IMR-90 (cell line): ENCODE data around the gene STAT5B. TPM values are rescaled to one million over a fixed set of nuclear protein-coding genes. Genes with fewer than 3 reads are reported as not detected.

Experiments used
- ATAC-seq: fragments of 200-7000 bp; cut with Tn5 transposase; 2 replicates; pipeline ENCODE4 v1.9.1; 2020; ENCODE audit warnings: low read depth, mild to moderate bottlenecking, moderate library complexity
- BruUV-seq: library from RNA; stranded (reverse); fragments of 400-500 nt; replicated peaks from 2 replicates; lab custom pipeline; 2021; lab: Mats Ljungman, UMichigan
- CTCF ChIA-PET: fragments of 300-600 bp; formaldehyde crosslinking; extraction: SDS; loops from one replicate; lab custom pipeline; 2021; ENCODE audit warnings: antibody characterized with exemption; lab: Yijun Ruan, JAX
- POLR2A ChIA-PET: fragments of 300-600 bp; sonication (Branson Sonifier 250); formaldehyde crosslinking; loops from one replicate; lab custom pipeline; 2022; ENCODE audit warnings: antibody characterized with exemption; ENCODE audit not compliant: unreplicated experiment; lab: Charles Lee
- DNase-seq: peaks from one replicate; pipeline ENCODE4 v3.0.0; 2013
- H2AFZ ChIP-seq: replicated peaks from 2 replicates; pipeline ENCODE3; 2013; ENCODE audit warnings: low read length, mild to moderate bottlenecking; ENCODE audit not compliant: poor library complexity
- H2AK5ac ChIP-seq: 2 replicates; pipeline ENCODE4 v1.6.1; 2013; ENCODE audit warnings: low read depth, low read length, inconsistent platforms
- H2AK9ac ChIP-seq: replicated peaks from 2 replicates; pipeline ENCODE3; 2013; ENCODE audit warnings: mild to moderate bottlenecking, low read depth, low read length, moderate library complexity; ENCODE audit not compliant: poor library complexity
- H2BK120ac ChIP-seq: 2 replicates; pipeline ENCODE4 v1.6.1; 2013; ENCODE audit warnings: low read depth, low read length, inconsistent platforms
- H2BK15ac ChIP-seq: 3 replicates; pipeline ENCODE4 v1.6.1; 2013; ENCODE audit warnings: low read depth, low read length, inconsistent platforms
- H2BK20ac ChIP-seq: 2 replicates; pipeline ENCODE4 v1.6.1; 2013; ENCODE audit warnings: low read depth, mild to moderate bottlenecking, inconsistent platforms, low read length, moderate library complexity
- H2BK5ac ChIP-seq: 2 replicates; pipeline ENCODE4 v1.6.1; 2013; ENCODE audit warnings: mild to moderate bottlenecking, low read depth, low read length, inconsistent platforms; ENCODE audit not compliant: poor library complexity, severe bottlenecking
- H3K14ac ChIP-seq: replicated peaks from 2 replicates; pipeline ENCODE4 v1.6.1; 2013; ENCODE audit warnings: low read depth, low read length, inconsistent platforms
- H3K18ac ChIP-seq: 2 replicates; pipeline ENCODE4 v1.6.1; 2013; ENCODE audit warnings: low read depth, low read length, control low read depth
- H3K23ac ChIP-seq: 2 replicates; pipeline ENCODE4 v1.6.1; 2013; ENCODE audit warnings: low read depth, low read length, inconsistent platforms
- H3K27ac ChIP-seq: 2 replicates; pipeline ENCODE4 v1.5.1; 2013; ENCODE audit warnings: mild to moderate bottlenecking, control low read depth, low read length; ENCODE audit not compliant: insufficient read depth
- H3K27me3 ChIP-seq: 2 replicates; pipeline ENCODE4 v1.6.1; 2013; ENCODE audit warnings: low read length; ENCODE audit not compliant: control insufficient read depth, insufficient read depth
- H3K36me3 ChIP-seq: 2 replicates; pipeline ENCODE4 v1.6.1; 2013; ENCODE audit warnings: low read length, mixed read lengths; ENCODE audit not compliant: control insufficient read depth, insufficient read depth
- H3K4ac ChIP-seq: 2 replicates; pipeline ENCODE4 v1.6.1; 2013; ENCODE audit warnings: low read depth, low read length, inconsistent platforms
- H3K4me1 ChIP-seq: 2 replicates; pipeline ENCODE4 v1.6.1; 2013; ENCODE audit warnings: low read length, mixed read lengths; ENCODE audit not compliant: control insufficient read depth, insufficient read depth
- H3K4me2 ChIP-seq: 2 replicates; pipeline ENCODE4 v1.6.1; 2013; ENCODE audit warnings: low read depth, mild to moderate bottlenecking, control low read depth, low read length, moderate library complexity
- H3K4me3 ChIP-seq: 2 replicates; pipeline ENCODE4 v1.5.1; 2013; ENCODE audit warnings: low read depth, mild to moderate bottlenecking, control low read depth, low read length, moderate library complexity; ENCODE audit not compliant: insufficient read depth
- H3K56ac ChIP-seq: 2 replicates; pipeline ENCODE4 v1.6.1; 2013; ENCODE audit warnings: low read length, inconsistent platforms; ENCODE audit not compliant: insufficient read depth; ENCODE audit errors: extremely low read depth
- H3K79me1 ChIP-seq, 2 experiments: 2 replicates each; pipeline ENCODE4 v1.6.1; 2013; ENCODE audit warnings: low read length in 2 of 2, inconsistent platforms in 1 of 2, low read depth in 1 of 2
- H3K9ac ChIP-seq: 2 replicates; pipeline ENCODE4 v1.6.1; 2013; ENCODE audit warnings: low read depth, low read length, control low read depth
- H3K9me1 ChIP-seq: 2 replicates; pipeline ENCODE4 v1.6.1; 2013; ENCODE audit warnings: low read length, inconsistent platforms; ENCODE audit not compliant: insufficient read depth
- H3K9me3 ChIP-seq: 2 replicates; pipeline ENCODE4 v1.6.1; 2013; ENCODE audit warnings: low read length; ENCODE audit not compliant: control insufficient read depth, insufficient read depth
- H4K20me1 ChIP-seq: 2 replicates; pipeline ENCODE4 v1.6.1; 2013; ENCODE audit warnings: low read length, inconsistent platforms; ENCODE audit not compliant: insufficient read depth
- H4K5ac ChIP-seq: 2 replicates; pipeline ENCODE4 v1.6.1; 2013; ENCODE audit warnings: mild to moderate bottlenecking, low read depth, low read length, control low read depth
- H4K8ac ChIP-seq, 2 experiments: 2 replicates each; pipeline ENCODE4 v1.6.1; 2013; ENCODE audit warnings: low read depth in 2 of 2, low read length in 2 of 2, control low read depth in 1 of 2, inconsistent platforms in 1 of 2
- H4K91ac ChIP-seq: 2 replicates; pipeline ENCODE4 v1.6.1; 2013; ENCODE audit warnings: low read depth, low read length, inconsistent platforms; ENCODE audit not compliant: insufficient read depth
- FOS ChIP-seq: fragments of 150-350 bp; IDR thresholded peaks from 2 replicates; pipeline ENCODE4 v1.6.1; 2016; ENCODE audit warnings: low read depth, low read length
- MXI1 ChIP-seq: IDR thresholded peaks from 2 replicates; pipeline ENCODE4 v1.6.1; 2012; ENCODE audit warnings: low read depth, mild to moderate bottlenecking, low read length, moderate library complexity, borderline replicate concordance
- POLR2A ChIP-seq: IDR thresholded peaks from 2 replicates; pipeline ENCODE4 v1.6.1; 2012; ENCODE audit warnings: mild to moderate bottlenecking, low read depth, low read length
- WGBS, 2 experiments: methylation state at CpG; one replicate each; pipeline versions ENCODE4 v1.1.5 to v1.1.7; 2013; ENCODE audit warnings: missing lambda C conversion rate in 2 of 2; ENCODE audit not compliant: insufficient read length in 1 of 2; ENCODE audit errors: extremely low coverage in 2 of 2; 5-methylcytosine and 5-hydroxymethylcytosine counted together
- dilution Hi-C: fragments of 300-500 bp; cut with HindIII; formaldehyde crosslinking; loops from one replicate; pipeline ENCODE4 v1.14.3; 2018; ENCODE audit warnings: low sequenced_read_pairs; ENCODE audit not compliant: unreplicated experiment
- in situ Hi-C: fragments of 300-500 bp; cut with MboI; formaldehyde crosslinking; loops from 3 replicates; pipeline ENCODE4 v1.14.3; 2019; ENCODE audit warnings: low sequenced_read_pairs, inconsistent platforms, mixed read lengths
- intact Hi-C: fragments of 100-400 bp; cut with micrococcal nuclease; formaldehyde crosslinking; loops from 2 replicates; pipeline ENCODE4 v1.10.0; 2022
- polyA plus RNA-seq, 3 experiments: library from polyadenylated mRNA; depleted of rRNA; stranded (reverse); fragments of >200 nt; gene quantifications; 2 replicates each; pipeline ENCODE4 v1.2.3, GENCODE V29; 2012; ENCODE audit warnings: low replicate concordance in 1 of 3
- total RNA-seq: library from RNA; depleted of rRNA; stranded (reverse); fragments of >200 nt; gene quantifications from 2 replicates; pipeline ENCODE4 v1.2.3, GENCODE V29; 2012

The STAT5B gene
- total and polyA plus RNA-seq, 2 of the 4 experiments (the other 2 are of a cell fraction), result 24.4 to 29.6 TPM

DNA sequence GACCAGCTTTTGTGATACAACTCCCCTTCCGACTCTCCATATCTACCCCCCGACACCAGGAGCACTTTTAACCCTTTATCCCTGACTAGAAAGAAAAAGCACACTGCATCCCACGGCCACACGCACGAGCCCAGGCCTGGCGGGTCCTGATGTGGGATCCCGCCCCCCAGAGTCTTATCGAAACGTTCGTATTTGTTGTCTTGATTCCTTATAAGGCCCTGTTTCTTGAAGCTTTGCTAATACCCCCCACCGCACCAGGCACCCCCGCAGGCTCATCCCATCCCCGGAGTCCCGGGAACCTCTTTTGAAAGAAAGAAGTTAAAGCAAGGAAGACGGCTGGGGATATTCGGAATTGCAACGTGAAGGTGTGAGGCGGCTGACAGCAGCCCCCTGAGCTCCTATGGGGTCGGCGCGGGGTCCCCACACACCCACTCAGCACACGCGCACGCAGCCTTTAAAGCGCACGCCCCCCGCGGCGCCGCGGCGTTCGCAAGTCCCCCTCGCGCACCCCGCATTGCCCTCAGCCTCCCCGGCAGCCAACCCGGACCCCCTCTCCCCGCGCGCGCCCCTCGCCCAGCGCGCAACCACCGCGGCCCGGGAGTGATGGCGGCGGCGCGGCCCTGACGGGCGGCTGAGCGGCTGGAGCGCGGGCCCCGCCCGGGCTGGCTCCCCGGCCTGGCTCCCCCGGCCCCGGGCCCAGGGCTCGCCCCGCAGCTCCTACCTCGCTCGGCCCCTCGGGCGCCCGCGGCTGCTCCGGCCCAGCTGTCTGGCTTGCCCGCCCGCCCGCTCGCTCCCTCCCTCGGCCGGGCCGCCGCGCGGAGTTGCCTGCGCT lies 448 bp downstream of the STAT5B start:
- H3K4me2 ChIP-seq, result peak overlapping the region; percentile 89
- intact Hi-C loops (loop anchor here (5.0 kb wide), 1 partner anchor 53 kb away; no protein-coding TSS in a partner anchor), dilution Hi-C loops (no loop called here), in situ Hi-C loops (no loop called here)
- peaks cover 24% of the 10 kb centered on the region for H4K20me1 ChIP-seq
- H3K79me1 ChIP-seq, result peaks cover 7 to 44% of the 10 kb centered on the region in 2 experiments; a peak in 3 of 4 replicates
- peak overlapping the region; percentile 64 for H2BK5ac ChIP-seq
- H4K5ac ChIP-seq, result peak overlapping the region; percentile 52
- DNase-seq, result peak; percentile 59
- peak; percentile 69 for ATAC-seq
- H3K4ac ChIP-seq, result peak overlapping the region; percentile 90
- peak overlapping the region; percentile 96 for H2AK9ac ChIP-seq
- ChIA-PET CTCF (interaction anchor here (0.9 kb wide), 1 partner anchor 54 kb away, joined by 3 read pairs; no protein-coding TSS in a partner anchor), POLR2A (interaction anchor here (0.6 to 1.1 kb wide), 3 partner anchors 27 to 104 kb away, joined by 3 to 4 read pairs (median 3); no protein-coding TSS in a partner anchor)
- H3K9me3 ChIP-seq, result no peaks in the 10 kb centered on the region
- H3K14ac ChIP-seq, result peak overlapping the region; percentile 96
- H3K36me3 ChIP-seq, result no peaks in the 10 kb centered on the region
- no TSS peak for BruUV-seq
- peak overlapping the region; percentile 91 for H3K9ac ChIP-seq
- WGBS, 2 experiments, result 0% methylated on average over 17 of the region's 82 CpGs; no CpG with 5 or more reads in 1 of the 2 experiments
- peak overlapping the region; percentile 63 for H3K18ac ChIP-seq
- H2BK15ac ChIP-seq, result peak overlapping the region; percentile 84; the same call in 1 of the 3 replicates
- peak overlapping the region; percentile 80 for H4K91ac ChIP-seq
- peak overlapping the region; percentile 63 for H2BK20ac ChIP-seq
- peak overlapping the region; percentile 91 for H2AFZ ChIP-seq
- TF ChIP-seq MXI1 (0 out of 2 replicates have a peak, but pooled peaks have one; percentile 31), FOS (no peak), POLR2A (peak; percentile 22; the same call in 1 of the 2 replicates)
- H3K56ac ChIP-seq, result peak overlapping the region; percentile 87
- H4K8ac ChIP-seq, result peak overlapping the region; percentile 74 to 94
- H3K27ac ChIP-seq, result peak overlapping the region; percentile 76
- no peaks in the 10 kb centered on the region for H3K27me3 ChIP-seq
- peaks cover 3% of the 10 kb centered on the region for H3K4me1 ChIP-seq
- H3K23ac ChIP-seq, result peak overlapping the region; percentile 83
- peak overlapping the region; percentile 61 for H2AK5ac ChIP-seq
- H3K4me3 ChIP-seq, result peak overlapping the region; percentile 77
- H3K9me1 ChIP-seq, result peaks cover 6% of the 10 kb centered on the region
- peak overlapping the region; percentile 71; the same call in 1 of the 2 replicates for H2BK120ac ChIP-seq
